Right forelimb (tissue), 1 donor: ENCODE data around the gene HOXD12.

Experiments used
- DNase-seq: peaks from one replicate; pipeline ENCODE4 v3.0.0-alpha.2; 2018

HOXD12 gene

DNA sequence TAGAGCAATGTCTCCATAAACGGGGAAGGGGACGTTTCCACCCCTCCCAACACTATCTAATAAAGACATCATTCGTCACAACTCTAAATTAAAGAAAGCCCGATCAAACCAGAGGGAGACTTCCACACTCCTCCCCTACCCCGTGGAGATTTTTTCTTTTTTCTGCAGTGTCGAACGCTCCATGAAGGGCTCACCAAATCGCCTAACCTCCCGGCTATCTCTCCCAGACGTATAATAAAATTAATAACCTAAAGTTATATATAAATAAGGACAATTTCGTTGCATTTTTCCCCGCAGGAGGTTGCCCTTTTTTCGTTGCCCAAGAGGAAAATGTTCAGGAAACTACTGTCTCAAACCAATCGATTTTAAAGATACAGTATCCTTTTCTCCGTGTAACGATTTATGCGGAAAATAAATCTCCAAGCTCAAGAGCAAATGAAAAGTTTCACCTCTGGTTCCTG, 18.2 kb upstream of the HOXD12 start:
- no peak for DNase-seq

DNA sequence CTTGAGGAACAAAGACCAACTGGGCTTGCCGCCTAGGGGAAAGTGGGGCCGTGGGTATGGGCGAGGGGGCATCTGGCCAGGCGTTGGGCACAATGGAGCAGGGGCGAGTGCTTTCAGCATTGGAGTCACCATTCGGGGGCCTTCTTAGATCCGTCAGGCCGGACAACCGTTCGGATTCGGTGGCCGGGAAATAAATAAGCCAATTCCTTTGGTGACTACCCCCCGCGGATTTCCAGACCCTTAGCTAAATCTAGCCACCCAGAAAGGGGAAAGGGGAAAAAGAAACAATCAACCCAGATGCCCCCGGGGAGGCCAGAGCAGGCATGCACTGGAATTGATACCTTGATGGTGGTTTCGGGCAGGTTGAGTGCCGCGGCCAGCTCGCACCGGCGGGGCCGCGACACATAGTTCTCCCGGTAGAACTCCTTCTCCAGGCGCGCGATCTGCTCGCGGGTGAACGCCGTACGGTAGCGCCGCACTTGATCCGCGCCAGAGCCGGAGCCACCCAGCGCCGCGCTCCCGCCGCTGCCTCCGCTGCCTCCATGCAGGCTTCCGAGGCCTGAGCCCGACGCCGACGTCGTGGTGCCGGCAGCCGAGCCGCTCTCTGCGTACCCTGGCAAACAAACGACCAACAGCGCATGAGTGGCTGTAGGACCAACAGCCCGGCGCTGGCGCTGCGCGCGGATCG, 17.6 kb upstream of the HOXD12 start:
- DNase-seq = peak; percentile 79

DNA sequence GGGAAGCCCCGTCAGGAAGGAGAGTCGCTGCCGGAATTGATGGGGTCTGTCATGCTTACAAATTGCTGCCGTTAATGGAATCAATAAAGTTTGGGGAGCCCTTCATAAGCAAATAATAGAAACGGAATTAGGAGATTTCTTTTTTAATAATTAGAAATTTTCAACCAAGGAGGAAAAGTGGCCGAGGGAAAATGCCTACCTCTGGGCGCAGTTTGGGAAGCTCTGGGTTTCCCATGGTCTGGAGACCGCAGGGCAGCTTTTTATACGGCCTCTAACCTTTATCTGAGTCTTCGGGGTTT, 17.1 kb upstream of the HOXD12 start:
- DNase-seq = no peak

DNA sequence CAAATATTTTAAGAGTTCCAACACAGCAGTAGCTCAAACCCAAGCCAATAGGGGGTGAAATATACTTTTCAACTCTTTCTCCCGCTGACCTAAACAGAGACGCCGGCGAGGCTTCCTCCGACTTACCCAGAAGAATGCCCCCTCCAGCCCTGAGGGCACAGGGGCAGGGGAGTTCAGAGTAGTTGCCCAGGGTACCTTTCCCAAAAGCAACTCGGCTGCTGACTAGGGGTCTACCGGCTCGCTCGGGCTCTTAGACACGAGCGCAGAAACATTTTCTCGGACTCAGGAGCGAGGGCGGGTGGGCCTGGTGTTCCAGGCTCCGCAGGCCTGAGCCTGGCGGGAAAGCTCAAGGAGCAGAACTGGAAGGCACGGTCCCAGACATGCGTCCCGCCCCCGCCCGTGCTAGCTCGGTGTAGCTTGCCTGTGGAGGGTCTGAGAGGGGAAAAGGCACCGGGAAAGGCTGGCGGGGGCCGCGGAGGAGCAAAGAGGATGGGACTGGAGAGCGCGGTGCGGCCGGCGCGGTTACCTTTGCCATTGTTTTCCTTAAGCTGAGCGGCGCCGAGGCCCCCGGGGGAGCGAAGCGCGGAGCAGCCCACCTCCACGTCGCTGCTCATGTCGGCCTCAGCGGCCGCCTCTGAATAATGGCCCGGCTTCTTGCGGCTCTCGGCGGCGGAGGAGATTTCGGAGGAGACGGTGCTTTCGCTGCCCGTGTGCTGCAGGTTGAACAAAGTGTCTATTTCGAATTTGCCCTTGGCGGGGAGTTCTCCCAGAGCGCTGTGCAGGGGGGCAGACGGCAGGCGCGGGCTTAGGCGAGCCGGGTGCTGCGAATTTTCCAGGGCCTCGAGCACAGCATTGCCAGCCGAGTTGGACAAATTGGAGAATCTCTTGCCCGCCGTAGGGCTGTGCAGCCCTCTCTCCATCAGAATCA, 16.5 kb upstream of the HOXD12 start:
- DNase-seq = peak; percentile 55

DNA sequence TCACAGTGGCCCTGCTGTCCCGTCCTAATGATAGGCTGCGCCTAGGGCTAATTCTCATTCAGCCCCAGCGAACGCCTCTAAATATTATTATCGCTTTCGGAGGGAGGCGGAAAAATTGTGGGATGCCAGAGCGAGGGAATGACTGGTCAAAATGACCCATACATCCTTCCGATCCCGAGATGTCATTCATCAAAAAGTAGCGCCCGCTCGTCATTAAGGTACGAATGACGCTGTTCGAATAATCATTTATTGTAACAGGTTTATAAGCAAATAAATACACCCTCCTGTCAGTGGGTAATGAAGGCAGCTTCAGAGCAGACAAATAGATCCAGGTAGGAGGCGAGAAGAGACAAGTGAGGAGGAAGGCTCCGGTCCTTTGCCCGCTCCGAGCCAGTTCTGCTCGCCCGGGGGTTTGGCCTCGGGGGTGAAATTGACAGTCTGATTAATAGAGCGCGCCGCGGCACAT, 15.8 kb upstream of the HOXD12 start, which contains the start of gene EVX2:
Gene EVX2, minus strand, starts transcription at position 167 of the 466 bp plus-strand sequence. CDS start 186 bp downstream, outside the sequence.
- DNase-seq = peak; percentile 57

DNA sequence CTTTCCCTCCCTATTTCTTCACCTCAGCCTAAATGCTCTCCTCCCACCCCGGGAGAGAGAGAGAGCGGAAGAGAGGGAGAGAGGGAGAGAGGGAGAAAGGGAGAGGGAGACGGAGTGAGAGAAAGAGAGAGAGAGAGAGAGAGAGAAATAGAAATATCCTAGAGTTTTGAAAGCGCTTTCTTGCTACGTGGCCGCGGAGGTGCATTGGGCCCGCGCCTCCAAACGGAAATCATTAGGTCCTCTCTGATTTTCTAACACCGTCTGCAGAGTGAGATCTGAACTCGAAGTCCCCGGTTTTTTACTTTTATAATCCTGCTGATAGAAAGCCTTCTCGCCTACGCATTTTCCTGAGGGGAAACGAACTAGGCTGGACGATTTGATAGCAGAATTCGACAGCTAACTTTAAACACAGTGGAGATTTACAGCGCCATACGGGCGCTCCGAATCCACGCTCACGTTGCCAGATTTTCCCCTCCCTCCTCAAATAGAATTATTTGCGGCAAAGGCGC, 14.9 kb upstream of the HOXD12 start:
- peak; percentile 60 for DNase-seq

DNA sequence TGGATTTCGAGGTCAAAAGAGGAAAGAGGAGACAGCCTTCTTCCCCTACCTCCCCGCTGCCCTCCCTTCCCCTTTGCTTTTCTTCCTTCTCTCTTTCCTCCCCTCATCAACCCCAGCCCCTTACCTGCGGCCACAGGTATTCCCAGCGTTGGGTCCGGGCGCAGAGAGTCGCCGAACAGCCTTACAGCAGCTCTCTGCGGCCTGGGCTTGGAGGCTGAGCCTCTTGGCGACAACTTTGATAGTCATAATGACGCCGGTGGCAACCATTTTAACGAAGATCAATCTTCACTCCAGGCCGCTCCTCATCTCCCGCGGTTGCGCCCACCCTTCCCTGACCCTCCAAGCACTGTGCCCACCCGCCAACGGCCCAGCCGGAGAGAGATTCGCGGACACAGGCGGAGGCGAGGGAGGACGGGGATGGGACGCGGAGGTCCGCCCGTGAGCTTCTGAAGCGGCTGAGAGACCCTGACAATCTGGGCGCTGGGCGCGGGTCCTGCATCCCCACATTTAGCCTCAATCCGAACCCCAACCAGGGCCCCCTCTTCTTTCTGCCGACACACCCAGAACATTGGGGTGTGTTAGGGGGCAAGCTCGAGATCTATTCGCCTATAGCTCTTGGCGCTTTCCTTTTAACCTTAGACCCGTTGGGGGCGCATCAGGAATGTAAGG, 14.3 kb upstream of the HOXD12 start:
- DNase-seq = peak; percentile 46

DNA sequence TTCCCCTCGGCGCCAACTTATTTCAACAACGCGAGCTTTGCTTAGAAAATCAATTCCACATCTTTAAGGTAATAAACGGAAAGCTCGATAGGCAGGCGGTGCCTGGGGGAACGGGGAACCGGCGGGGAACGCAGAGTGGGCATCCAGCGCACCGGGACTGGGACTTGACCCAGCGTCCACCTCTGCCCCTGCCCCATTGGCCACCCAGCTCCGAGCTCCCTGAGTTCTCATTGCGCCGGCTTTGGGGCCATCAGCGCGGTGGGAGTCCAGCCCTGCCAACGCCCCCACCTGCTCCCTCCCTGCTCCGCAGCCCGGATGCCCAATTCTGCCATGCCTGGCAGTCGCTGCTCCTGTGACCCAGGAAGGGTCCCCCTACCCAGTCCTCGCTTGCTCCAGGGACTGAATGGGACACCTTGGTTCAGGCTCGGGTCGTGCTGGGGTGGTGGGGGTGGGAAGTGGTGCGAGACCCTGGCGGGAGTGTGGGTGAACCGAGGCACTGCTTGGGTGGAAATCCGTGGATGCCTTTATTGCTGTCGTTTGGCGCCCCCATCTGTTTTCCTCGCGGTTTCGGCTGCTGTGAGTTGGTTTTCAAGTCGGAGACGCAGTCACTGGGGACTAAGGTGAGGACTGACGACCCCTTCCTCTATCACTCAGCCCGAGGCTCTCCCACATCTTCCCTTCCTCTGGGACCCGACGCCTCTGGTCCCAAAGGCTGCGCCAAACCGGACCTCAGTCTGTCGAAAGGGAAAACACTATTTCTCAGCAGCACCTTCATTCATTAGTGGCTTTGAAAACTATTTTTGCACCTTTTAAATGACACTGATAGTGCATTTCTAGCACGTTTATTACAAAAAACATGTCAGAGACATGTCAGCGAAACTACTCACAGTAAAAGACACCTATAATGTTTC, 13.5 kb upstream of the HOXD12 start:
- DNase-seq = peak; percentile 71

DNA sequence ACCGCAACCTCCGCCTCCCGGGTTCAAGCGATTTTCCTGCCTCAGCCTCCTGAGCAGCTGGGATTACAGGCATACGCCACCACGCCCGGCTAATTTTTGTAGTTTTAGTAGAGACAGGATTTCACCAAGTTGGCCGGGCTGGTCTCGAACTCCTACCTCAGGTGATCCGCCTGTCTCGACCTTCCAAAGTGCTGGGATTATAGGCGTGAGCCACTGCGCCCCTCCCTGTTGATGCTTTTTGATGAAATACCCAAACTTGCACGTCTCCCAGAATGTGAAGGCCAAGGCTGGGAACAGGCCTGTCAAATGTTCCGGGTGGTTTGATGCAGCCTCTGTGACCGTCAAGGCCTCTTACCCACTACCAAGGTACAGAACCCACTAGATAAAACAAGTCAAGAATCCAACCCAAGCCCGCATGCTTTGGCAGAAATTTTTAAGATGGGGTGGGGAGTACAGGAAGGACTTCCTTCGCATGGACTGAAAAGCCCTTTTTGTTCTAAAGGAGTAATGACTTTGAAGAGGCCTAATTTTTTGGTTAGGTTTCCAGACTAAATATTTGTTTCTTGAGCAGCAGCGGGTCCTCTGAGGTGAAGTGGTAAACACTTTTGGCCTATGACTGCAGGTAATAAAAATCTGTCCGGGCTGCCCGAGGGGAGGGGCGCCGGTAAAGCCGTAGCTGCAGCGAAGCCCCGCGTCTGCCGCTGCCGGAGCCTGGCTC, 12.1 kb upstream of the HOXD12 start:
- DNase-seq = peak; percentile 42

DNA sequence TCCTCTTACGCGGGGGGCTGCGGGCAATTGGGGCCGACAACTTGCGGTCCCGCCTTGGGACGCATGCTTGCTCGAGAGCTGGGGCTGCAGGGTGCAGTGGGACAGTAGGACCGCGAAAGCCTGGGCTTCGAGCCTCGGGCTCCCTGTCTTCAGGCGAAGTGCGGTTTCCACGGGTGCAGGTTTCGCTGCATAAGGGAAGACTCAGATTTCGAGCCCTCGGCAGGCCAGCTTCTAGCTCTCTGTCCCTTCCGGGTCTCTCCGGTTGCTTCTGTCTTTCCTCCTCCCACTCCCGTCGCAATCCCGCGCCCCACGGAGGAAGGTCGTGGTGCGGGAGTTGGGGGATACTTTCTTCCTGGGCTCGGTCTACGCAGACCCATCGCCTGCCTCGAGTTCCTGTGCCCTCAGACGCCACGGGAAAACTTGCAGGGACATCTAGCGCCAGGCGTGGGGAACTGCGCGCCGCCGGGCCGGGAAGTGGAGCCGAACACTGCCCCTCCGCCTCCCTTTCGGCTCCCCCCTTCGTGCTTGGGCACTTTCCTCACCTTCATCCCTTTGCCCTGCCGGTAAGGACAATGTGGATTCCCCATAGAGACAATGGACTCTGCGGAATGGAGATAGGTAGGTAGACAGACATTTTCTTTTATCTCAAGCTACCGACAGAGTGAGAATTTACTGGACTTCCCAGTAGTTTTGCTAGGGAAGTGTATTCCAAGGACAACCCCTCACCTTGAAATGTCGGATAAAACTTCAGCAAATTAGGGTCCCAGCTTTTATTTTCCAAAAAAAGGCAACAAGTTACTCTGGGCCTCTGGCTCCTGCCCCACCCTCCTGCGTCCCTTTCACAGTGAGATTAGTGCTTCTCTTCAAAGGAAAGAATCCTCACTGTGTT, 11.3 kb upstream of the HOXD12 start:
- DNase-seq = peak; percentile 86

DNA sequence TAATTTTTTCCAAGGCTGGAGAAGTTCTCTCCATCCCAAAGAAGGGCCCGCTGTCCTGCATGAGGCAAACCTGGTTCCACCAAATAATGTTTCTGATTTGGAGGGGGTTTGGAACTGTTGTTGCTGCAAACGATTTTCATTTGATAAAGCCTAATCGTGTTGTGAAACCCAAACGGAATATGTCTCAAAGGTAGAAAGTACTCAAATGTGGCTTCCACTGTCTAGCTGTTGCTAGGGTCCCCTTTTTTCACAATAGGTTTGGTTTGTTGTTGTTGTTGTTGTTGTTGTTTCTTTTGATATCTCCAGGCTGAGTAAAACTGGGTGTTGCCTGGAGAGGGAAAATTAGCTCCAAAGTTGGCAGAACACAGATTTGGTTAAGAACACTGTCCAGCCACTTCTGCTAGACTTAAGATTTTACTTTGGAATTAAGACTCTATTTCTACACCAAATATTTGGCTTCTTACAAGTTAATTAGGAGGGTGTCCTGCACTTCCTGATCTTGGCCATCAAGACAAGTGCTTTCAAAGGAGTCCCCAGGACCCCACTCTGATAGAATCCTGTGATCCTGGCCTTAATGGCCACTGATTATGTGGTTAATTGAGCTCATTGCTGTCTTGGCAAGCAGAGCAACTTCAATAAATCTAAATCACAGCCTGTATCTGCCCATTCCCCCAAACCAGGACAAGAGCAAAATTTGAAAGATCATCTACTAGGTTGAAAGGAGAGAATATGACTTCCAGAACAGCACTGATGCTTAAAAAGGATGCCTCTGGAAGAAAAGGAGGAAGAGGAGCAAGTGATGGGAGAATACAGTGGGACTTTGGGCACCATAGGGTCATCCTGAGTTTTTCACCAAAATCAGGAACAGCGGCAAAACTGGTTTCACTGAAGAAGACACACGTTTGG, 10.4 kb upstream of the HOXD12 start:
- peak; percentile 44 for DNase-seq

DNA sequence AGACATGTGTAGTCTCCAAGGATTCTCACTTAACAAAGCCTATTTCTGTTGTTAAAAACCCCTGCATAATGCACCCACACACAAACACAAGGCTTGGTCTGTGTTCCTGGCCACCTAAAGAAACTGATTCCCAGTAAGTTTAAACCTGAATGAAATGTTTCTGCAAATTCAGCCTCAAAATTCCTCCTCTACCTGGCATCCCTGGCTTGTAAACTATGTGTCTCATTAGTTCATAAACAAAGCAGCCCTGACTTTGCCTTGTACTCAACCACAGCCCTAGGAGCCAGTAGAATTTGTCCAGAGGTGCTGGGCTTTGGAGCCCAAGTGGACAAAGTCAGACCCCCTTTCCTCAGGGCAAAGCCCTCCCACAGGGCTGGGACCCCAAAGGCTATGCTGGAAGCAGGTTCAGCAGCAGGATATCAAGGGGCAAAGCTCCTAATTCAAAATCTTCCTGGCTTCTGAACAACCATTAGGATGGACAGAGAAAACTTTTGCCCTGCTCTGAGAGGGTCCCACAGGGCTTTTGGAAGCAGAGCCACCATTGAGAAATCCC, 9.7 kb upstream of the HOXD12 start:
- no peak for DNase-seq

DNA sequence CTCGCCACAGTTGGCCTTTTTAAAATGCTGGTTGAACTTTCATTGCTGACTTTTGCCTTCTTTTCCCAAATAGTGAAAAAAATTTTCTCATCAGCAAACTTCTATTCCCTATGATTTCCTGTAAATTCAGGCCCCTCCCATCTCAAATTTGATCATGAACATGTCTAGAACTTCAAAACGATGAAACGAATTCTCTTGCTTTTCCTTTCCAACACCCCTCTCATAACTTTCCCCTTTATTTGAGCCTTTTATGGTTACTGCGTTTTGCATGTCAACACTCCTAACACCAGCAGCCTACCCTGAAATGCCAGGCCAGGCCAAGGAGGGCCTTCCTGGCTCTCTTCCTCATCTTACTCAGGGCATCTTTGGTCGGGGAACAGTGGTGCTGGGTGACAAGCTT, 8.7 kb upstream of the HOXD12 start:
- DNase-seq = no peak

DNA sequence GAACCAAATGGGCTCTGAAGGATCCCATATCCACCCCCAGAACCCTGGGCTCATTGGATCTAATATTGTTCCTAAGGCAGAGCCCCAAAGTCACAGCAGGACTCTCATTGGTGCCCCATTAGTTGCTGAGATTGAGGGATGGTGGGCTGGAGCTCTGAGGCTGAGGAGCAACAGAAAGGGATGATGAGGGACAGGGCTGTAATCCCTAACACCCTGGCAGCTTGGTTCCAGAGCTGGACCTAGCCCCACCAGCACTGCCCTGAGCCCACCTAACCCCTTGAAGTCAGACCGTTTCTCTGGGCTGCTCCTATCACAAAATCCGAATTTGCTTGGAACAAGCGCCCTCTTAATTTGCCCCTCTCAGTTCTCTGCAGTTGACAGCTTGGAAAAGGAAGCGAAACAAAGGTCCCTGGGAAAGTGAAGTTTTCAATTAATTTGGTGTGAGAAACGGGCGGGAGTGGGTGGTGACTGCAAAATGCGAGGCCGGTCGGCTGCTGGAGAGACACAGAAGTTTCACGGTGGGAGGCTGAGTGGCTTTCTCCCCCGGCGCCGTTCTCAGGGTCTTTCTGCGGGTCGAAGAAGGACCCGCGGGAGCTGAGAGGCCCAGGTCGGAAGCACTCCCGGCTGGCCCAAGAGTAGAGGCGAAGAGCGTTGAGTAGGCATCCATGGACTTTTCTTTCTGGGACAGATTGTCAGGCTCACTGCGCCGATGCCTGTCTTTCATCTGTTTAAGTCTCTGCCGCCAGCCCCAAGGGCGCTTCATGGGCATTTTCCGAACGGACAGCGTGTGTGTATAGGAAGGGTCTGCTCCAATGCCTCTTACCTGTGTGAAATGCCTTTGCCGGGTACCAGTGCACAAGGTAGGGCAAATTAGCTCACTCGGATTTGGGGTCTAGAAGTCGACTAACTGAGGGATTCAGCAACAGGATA, 8.0 kb upstream of the HOXD12 start:
- DNase-seq = peak; percentile 44

DNA sequence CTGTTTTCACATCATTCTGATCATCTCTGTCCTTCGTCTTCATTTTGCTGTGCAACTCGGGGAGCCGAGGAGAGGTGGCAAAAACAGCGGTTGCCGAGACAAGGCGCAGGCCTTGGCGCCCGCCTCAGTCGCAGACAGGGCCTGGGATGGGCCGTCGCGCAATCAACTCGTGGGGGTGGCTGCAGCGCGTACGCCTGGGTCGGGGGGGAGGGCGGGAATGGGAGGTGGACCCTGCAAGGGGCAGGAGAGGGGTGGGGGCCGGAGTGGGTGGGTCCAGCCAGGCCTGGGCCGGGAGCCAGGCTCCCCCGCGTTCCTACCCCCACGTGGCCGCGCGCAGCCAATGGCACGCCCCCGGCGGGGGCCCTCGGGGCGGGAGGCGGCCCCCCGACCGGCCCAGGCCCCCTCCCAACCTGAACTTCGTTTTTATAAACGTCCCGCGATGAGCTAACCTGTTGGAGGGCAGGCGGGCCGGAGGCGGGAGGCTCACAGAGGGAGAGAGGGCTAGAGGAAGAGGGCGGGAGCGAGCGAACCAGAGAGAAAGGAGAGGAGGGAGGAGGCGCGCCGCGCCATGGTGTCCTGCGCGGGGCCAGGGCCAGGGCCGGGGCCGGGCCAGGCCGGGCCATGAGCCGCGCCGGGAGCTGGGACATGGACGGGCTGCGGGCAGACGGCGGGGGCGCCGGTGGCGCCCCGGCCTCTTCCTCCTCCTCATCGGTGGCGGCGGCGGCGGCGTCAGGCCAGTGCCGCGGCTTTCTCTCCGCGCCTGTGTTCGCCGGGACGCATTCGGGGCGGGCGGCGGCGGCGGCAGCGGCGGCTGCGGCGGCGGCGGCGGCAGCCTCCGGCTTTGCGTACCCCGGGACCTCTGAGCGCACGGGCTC, 7.1 kb upstream of the HOXD12 start, which contains the start of gene HOXD13:
Gene HOXD13, plus strand, starts transcription at position 452 of the 875 bp plus-strand sequence. Its CDS starts 170 bp downstream, at position 622.
- DNase-seq = peak; percentile 76

DNA sequence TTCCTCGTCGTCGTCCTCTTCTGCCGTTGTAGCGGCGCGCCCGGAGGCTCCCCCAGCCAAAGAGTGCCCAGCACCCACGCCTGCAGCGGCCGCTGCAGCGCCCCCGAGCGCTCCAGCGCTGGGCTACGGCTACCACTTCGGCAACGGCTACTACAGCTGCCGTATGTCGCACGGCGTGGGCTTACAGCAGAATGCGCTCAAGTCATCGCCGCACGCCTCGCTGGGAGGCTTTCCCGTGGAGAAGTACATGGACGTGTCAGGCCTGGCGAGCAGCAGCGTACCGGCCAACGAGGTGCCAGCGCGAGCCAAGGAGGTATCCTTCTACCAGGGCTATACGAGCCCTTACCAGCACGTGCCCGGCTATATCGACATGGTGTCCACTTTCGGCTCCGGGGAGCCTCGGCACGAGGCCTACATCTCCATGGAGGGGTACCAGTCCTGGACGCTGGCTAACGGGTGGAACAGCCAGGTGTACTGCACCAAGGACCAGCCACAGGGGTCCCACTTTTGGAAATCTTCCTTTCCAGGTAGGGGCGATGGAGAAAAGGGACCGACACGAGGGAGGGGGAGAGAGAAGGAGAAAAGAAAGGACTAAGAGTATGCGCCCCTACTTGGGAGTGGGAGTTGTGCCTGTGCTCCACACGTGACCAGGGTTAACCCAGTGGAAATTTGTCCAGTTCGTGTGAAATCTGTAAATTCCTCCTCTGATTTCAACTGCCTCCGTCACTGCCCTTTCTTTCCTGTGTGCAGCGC, 6.3 kb upstream of the HOXD12 start:
- DNase-seq = peak; percentile 62
